ENCODE data around the gene CACNB1.

The CACNB1 gene

GRCh38 chr17:39165841-39166349 is 31.6 kb downstream of the CACNB1 start, which contains the start of gene ARL5C:
ARL5C (minus strand) TSS chr17:39166161; CDS start chr17:39165760, 401 bp downstream.
- peak within 1 kb of the TSS; percentile 57 for H3K4me3 ChIP-seq (ENCODE audit: control insufficient read depth, low read depth, low read length)
- TF ChIP-seq, protein P1, sequence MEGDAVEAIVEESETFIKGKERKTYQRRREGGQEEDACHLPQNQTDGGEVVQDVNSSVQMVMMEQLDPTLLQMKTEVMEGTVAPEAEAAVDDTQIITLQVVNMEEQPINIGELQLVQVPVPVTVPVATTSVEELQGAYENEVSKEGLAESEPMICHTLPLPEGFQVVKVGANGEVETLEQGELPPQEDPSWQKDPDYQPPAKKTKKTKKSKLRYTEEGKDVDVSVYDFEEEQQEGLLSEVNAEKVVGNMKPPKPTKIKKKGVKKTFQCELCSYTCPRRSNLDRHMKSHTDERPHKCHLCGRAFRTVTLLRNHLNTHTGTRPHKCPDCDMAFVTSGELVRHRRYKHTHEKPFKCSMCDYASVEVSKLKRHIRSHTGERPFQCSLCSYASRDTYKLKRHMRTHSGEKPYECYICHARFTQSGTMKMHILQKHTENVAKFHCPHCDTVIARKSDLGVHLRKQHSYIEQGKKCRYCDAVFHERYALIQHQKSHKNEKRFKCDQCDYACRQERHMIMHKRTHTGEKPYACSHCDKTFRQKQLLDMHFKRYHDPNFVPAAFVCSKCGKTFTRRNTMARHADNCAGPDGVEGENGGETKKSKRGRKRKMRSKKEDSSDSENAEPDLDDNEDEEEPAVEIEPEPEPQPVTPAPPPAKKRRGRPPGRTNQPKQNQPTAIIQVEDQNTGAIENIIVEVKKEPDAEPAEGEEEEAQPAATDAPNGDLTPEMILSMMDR (conservative IDR thresholded peaks at IDR 0.05; ENCODE audit: control insufficient read depth, insufficient read depth, low read depth, low read length): no peak
- DNase-seq (ENCODE audit: low read depth): no peak

GRCh38 chr17:39165178-39165840 is 32.2 kb downstream of the CACNB1 start:
- peak overlapping the region; percentile 57 for H3K4me3 ChIP-seq (ENCODE audit: control insufficient read depth, low read depth, low read length)
- TF ChIP-seq, protein P1 (conservative IDR thresholded peaks at IDR 0.05; ENCODE audit: control insufficient read depth, insufficient read depth, low read depth, low read length): no peak
- DNase-seq (ENCODE audit: low read depth): no peak

GRCh38 chr17:39164675-39165143 is 32.8 kb downstream of the CACNB1 start:
- peak overlapping the region; percentile 57 for H3K4me3 ChIP-seq (ENCODE audit: control insufficient read depth, low read depth, low read length)
- TF ChIP-seq, protein P1 (conservative IDR thresholded peaks at IDR 0.05; ENCODE audit: control insufficient read depth, insufficient read depth, low read depth, low read length): peak; percentile 89
- peak; percentile 96 for DNase-seq (ENCODE audit: low read depth)

- TF ChIP-seq, protein P1 (conservative IDR thresholded peaks at IDR 0.05; ENCODE audit: control insufficient read depth, insufficient read depth, low read depth, low read length): no peak
- no peak overlapping the region for H3K4me3 ChIP-seq (ENCODE audit: control insufficient read depth, low read depth, low read length)
- no peak for DNase-seq (ENCODE audit: low read depth)
Measured at GRCh38 chr17:39161962-39162361, 35.5 kb downstream of the CACNB1 start.

- no peak overlapping the region for H3K4me3 ChIP-seq (ENCODE audit: control insufficient read depth, low read depth, low read length)
- TF ChIP-seq, protein P1 (conservative IDR thresholded peaks at IDR 0.05; ENCODE audit: control insufficient read depth, insufficient read depth, low read depth, low read length): no peak
- no peak for DNase-seq (ENCODE audit: low read depth)
Measured at GRCh38 chr17:39158623-39159022, 38.8 kb downstream of the CACNB1 start.

- no peak for DNase-seq (ENCODE audit: low read depth)
- TF ChIP-seq, protein P1 (conservative IDR thresholded peaks at IDR 0.05; ENCODE audit: control insufficient read depth, insufficient read depth, low read depth, low read length): no peak
- no peak overlapping the region for H3K4me3 ChIP-seq (ENCODE audit: control insufficient read depth, low read depth, low read length)
Measured at GRCh38 chr17:39156491-39156890, 41.0 kb downstream of the CACNB1 start.

Measured in fibroblast of mammary gland (primary cell).